Stimulated activated CD8-positive, alpha-beta memory T cell treated with anti-CD3 and anti-CD28 coated beads, Interleukin-4, amount 100 ng/mL, for 4 hours (primary cell): ENCODE data around the gene FGFBP1.
A peak's percentile ranks its signal among the peaks of the same experiment; 100 is the strongest.

ENCODE experiments used
- DNase-seq, 2 donors: peaks; one replicate each; pipeline ENCODE4 v3.0.0-alpha.2; 2020; ENCODE audit warnings: low read depth in 2 of 2, low spot score in 1 of 2

FGFBP1 gene

DNA sequence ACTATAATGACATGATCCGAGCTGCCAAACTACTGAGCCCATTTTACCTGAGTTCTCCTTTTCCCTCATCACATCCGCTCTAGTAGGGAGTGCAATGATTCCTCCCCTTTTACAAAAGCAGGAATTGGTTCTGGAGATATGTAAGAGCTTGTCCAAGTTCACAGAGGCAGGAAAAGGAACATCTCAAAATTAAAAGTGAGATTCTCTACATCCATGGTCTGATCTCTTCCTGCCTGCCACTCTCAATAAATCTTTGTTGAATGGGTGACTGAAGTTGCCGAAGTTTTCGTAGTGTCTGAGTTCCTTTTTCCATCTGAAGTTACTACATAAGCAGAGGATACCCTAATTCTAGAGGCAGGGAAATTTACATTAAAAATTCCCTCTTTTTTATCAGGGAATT is at the start of gene FGFBP1:
Gene FGFBP1 (minus strand): TSS at position 101 of the 400 bp plus-strand sequence. CDS start 2,108 bp downstream, outside the sequence.
- DNase-seq: no peak

DNA sequence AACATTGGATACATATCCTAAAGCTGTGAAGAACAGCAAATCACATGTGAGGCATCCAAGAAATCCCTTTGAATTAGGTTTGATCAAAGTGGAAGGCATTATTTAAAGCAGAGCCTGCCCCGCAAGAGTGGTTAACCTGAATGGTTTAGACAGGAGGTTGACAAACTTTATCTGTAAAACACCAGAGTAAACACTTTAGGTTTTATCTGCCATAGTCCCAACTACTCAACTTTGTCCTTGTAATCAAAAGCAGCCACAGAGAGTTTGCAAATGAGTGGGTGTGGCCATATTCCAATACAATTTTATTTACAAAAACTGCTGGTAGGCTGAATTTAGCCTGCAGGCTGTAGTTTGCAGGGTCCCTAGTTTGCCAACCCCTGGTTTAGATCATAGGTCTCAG is 49.7 kb upstream of the FGFBP1 start:
- DNase-seq: no peak

DNA sequence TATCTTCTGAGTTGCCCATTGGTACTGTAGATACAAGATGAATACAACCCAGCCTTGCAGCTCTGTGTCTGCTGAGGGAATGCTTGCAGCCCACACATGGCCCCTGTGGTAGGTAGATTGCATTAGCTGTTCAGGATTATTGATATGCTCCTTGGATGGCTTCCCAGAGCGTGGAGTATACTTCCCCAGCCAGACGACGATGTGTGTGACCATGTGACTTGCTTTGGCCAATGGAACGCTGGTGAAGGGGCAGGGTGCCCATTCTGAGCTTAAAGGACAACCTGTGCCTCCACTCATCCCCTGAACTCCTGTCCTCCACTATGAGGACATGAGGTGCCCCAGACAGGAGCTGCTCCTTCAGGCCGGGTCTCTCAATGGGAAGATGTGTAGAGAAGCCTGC is 48.4 kb upstream of the FGFBP1 start:
- no peak for DNase-seq

DNA sequence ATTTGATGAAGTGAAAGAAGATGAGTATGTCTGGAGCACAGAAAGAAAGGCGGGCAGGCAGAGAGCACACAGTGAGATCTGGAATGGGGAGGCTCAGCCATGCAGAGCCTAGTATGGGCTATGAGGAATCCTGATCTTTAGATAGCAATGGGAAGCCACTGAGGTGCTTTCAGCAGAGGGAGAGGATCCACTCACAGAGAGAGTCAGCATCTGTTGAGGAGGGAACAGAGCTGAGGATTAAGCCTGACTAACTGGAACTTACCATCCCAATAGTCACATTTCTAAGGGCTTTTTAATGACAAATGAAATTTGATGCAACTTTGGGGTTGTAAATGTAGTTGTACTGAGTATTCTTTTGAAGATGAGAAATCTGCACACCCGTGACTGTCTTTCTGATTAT is 45.1 kb upstream of the FGFBP1 start:
- no peak for DNase-seq

DNA sequence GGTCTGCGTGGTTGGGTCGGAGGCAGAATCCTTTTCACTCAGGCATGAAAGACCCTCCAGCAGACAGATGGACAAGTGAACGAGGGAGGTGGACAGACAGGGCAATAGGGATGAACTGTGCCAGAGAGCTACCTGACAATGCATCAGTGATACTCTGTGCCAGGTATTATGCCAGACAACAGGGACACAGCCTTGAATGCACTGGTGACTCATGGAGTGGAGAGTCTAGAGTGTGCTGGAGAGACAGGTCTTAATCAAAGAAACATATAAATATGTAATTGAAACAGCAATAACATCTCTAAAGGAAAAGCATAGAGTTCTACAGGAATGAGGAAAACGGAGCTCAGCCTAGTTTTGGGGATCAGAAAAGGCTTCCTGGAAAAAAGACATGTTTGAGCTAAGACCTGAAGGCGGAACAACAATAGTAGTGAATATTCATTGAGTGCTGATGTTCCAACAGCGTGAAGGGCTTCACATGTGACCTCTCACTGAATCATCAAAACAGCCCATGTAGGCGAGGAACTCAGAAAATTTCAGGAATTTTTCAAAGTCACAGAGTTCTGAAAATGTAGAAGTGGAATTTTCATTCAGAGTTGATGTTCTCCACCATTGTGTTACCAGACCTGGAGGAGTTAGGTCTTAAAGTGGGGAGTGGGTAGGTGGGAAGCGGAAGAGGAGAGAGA is 44.4 kb upstream of the FGFBP1 start:
- no peak for DNase-seq

DNA sequence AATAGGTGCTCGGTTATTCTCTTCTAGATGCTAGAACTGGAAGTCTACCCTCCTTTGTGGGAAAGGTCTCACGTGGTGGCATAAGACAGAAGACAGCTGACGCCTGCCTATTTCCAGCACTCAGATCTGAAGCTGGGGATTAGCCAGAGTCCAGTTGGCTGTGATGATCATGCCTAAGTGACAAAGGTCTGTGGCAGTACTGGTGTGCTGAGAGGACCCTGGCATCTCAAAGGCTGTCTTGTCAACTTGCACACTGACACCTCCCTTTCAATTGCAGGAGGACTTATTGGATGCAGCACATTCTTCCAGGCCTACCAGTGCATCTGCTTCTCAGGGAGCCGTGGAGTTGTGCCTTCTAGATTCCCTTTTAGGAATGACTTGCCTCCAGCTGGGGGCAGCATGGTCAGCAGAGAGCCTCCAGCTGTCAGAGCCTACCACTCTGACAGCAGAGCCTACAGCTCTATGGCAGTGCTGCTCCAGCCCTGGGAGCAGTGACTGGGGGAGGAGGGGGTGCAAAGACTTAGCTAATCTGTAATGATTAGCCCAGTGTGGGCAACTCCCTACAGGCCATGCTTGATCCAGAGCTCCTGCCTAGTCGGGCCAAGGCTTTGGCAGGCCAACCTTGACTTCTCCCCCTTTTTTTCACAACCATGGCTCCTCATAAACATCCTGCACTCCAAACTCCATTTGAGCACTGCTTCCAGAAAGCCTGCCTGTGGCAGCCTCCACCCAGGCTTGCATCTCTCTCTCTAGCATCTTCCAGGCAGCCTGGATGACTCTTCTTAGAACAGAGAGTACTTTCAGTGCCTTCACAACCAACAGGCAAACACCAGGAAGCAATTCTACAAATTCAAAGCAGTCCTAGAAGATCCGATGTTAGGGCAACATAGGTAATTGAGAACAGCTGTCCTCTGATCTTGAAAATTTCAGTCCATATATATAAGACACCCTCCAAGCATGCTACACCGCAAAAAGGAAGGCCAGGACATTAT is 38.2 kb upstream of the FGFBP1 start:
- no peak for DNase-seq

DNA sequence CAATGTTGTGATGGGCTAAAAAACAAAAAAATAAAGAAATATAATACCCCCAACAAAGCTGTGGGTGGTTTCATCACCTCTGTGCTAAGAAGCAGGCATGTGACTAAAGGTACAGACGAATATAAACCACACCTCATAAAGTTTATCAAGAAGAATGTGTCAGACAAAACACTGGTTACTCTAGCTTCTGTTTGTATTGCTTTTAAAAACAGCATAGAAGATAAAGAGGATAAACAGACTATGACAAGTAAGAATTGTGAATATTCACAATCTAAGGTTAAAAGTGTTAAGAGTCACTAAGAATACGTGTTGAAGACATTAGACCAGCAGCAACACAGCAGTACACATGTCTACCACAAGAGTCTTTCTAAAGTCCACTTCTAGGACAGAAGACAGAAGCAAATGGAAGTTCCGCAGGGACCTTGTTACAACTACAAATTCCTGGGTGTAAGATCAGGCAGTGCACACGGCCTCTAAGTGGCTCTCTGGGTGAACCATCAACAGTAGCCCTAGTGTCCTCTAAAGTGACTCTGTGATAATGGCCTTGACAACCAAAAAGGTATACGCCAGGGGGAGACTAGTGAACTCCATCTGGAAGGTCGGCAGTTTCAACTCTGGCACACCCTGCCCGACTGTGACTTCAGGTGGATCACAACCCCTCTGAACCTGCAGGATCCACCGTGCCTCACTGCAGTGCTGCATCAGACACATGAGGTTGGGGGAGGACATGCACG is 32.7 kb upstream of the FGFBP1 start:
- DNase-seq: no peak

DNA sequence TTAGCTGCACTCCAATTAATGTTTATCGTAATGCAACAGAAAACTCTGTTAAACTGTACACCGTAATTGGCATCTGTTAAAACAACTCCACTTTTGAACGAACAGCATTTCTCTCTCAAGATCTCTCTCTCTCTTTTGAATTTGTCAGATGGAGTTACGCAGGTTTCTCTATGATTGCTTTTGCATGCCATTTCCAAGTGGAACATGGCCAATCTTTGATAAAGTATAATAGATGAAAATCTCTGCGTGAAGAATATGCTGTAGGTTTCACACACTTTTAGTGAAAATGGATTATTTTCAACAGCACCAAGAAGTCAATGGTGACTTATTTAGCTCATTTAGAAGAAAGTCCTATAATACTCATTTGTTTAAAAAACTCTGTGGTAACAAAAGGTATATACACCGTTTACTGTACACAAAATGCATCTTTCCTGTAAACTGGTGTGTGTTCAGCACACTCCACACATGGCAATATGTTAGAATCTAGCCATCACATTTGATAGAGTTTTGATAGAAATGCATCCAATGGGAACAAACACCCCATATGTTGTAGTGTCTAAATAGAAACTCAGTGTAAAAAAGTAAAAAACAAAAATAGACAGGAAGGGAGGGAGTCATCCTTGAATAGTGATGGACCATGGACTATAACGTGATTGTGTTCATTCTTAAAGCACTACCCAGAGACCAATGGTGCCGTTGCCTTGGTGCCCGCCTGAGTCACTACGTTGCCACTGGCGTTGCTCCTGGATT is 30.2 kb upstream of the FGFBP1 start:
- DNase-seq: no peak

DNA sequence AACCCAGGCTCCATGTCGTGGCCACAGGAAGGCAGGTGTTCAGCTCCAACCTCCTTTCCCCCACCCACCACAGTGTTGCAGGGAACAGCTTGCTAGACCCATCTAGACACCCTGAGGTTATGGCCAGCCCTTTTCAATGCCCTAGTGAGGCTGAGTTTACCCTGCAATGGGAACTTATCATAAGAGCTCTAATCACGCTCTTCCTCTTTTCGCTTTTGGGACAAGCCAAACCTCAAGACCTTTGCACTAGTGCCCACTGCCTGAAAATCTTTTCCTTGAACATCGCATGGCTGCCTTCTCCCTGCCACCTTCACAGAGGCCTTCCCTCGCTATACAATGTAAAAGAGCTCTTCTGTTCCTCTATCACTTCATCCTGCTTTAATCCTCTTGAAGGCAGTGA is 26.8 kb upstream of the FGFBP1 start:
- DNase-seq: no peak

DNA sequence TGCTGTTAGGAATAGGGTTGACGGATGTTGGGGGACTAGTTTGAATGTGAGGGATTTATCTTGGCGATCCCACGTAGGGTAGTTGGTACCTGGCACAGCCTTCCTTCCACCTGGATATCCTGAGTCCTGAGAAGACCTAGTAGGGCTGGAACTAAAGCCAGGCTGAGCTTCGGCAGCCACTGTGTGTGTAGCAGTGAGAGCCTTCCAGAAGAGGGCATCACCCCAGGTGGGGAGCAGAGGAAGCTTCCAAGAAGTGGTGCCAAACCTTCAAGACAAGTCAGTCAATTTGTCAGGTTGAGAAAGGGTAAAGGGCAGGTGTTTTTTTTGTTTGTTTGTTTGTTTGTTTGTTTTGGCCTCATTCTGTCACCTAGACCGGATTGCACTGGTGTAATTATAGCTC is 25.6 kb upstream of the FGFBP1 start:
- no peak for DNase-seq

DNA sequence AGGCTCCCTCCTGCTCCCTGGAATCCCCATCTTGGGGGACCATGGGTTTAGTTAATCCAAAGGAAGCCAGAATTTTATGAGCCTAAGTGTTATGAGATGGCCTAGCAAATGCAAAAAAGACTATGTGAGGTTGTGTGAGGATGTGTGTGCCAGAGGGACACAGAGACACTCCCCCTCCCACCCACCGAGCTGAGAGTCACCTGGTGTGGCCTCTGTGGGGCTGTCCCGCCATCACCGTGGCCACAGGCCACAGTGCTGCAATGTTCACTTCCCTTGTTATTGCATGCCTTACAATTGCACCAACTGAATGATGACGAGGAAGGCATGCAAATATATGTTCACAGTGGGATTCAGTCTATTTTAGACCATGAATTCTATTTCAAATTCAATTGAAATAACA is 25.0 kb upstream of the FGFBP1 start:
- DNase-seq: no peak

DNA sequence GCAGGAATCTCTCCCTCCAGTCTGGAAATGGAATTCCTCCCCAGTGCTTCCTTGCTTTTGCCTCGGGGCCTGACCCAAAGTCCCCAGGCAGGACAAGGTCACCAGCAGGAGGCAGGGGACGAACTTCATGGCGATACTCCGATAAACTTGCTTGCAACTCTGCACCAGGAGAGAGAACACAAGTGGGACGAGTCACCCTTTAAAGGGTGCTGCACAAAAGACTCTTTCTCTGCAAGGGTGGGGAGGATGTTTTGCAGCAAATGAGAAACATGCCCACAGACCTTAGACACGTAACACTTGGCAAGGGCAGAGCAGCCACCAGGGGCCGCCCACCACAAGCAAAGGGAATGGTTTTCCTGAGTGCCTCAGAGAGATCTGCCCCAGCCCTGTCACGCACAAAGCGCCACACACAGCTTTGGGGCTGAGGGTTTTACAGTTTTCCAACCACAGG is 24.5 kb upstream of the FGFBP1 start, which contains the start of gene FGFBP2:
Gene FGFBP2 (minus strand): TSS at position 175 of the 451 bp plus-strand sequence. CDS start 46 bp downstream, at position 129.
- peak; percentile 35 to 49 for DNase-seq

DNA sequence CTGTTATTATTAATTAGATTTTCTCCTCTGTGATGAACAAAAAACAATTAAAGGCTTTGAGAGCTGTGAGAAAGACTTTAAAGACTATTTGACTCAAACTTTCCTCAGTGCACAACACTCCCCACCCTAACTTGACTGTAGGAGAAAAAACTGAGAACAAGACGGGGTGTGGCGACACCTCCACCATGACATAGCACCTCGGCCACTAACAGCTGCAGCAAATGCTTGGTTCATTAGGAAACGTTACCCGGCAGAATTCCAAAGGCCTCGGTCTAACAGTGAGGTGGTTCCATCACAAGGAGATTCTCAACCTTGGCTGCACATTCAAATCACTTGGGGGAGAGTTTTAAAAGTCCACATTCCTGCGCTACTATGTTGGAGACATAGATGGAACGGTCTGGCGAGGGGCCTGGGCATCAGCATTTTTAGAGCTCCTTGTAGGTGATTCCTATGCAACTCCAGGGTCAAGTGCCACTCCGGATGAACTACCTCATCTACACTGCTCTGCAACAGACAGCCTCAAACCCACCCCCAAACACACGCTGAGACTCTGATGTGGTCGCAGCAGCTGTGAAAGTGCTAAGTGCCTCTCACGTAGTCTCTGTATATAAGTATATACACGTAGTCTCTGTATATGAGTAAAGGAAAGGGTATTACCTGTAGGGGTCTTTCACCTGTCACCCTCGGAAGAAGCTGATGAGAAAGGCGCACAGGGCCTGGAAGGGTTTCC is 23.4 kb upstream of the FGFBP1 start:
- DNase-seq: peak in 1 of 2 donors; percentile 27

DNA sequence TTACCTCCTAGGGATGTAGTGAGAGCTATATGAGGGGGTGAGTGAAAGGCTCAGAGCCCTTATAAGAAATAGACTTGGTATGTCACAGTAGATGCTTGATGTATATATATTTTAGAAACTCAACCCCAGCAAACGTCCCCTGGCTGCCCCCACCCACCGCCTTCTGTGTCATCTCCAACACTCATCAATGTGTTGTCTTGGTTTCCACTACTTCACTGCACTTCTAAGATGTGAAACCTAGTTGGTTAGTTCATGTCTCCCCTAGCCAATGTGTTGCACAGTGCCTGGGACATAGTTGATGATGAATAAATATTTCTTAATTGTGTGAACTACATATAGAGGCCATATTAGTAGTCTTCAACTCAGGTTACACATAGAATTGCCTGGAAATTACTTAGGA is 20.0 kb upstream of the FGFBP1 start:
- DNase-seq: no peak

DNA sequence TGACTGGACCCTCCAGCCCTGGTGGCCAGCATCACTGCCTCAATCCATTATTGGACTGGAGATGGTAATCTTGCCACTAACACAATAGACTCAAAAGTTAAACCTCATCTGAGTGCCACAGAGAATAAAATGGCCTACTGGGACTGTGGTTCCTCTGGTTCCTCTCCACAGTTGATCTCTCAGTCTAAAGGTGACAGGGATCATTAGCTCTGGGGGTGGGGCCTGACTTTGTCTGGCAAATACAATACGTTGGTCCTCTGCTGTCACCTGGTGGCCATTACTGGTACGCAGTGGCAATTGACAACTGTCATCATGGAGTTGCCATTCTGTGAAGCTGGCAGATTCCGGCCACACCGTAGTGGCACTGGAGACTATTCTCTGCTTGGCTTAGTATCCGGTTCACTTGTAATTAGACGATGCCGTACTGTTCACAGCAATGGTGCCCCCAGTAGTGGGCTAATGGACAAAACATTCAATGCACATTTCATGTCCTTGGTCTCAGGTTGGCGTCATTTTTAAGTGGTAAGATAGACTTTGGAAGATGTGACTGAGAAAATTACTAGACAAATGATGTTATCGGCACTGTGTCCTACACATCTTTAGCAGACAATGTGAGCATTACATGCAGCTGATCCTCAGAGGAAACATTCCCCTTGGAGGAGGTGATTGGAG is 17.8 kb upstream of the FGFBP1 start:
- DNase-seq: peak; percentile 46 to 62

DNA sequence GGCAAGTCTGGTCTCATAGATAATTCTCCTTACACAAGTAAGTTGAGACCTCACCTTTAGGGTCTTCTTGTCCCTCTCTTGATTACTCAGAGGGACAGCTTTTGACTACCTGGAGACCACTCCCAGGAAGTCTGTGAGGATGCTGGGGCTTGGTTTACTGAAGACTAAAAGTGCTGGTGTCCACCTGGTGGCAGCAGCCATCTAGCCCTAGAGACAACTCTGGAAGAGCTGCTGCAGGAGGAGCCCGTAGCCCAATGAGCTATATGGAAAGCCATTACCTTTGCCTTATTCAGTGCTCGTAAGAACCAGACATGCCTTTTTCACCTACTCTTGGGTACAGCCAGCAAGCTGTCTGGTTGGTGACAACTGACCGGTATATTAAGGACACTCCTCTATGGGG is 17.1 kb upstream of the FGFBP1 start:
- DNase-seq: no peak

DNA sequence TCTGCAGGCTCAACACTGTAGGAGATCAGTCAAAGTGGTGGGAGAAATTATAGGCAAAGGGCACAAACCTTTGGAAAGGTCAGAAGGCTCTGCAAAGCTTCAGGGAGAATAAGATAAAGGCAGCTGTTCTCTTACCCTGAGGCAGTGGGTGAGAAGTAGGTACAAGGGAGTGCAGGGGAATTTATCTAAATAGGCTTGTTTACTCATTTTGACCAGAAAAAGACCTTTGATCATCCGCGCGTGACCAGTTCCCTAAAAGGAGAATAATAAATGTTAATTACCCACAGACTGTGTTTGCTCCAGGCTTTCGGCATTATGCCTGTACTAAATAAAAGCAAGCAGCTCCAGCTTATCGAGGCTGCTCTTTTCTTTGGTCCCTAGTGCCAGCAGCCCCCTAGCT is 15.1 kb upstream of the FGFBP1 start:
- no peak for DNase-seq

DNA sequence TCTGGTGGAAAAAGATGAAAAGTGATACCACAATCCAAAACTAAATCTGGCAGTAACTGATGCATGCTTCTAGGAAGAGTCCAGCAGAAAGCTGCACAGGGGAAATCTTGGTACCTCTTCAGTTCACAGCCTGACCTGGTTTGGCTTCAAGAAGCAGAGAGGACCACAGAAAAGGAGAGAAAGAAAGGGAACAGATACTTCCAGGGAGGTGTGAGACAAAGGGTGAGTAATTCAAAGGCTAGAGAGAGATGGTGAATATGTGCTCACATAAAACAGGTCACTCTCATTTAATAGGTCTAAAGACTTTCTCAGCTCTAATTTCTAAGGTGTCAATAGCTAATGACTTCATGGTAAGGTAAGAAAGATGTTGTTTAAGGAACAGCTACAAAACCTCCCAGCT is 13.2 kb upstream of the FGFBP1 start:
- no peak for DNase-seq

DNA sequence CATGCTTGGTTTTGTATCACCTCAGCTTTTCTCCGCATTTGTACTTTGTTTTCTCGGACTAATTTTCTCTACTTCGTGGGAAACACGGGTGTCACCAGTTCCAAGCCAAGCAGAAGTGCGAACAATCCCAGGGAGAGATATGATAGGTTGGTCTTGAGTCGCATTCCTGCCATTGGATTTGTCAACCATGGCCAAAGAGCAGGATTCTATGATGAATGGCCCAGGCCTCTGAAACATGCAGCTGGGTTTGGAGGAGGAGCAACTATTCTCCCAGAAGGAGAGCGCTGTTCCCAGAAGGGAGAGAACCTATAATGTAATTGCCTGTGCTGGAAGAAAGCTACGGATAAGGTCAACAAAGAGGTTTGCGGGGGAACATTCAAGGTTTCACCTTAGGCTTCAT is 10.3 kb upstream of the FGFBP1 start:
- DNase-seq: no peak
